Measurements from ENCODE around the gene GABRB1. TPM values are rescaled to one million over a fixed set of nuclear protein-coding genes. Genes with fewer than 3 reads are reported as not detected.

GABRB1 gene
- total and polyA plus RNA-seq, 2 experiments from 2014 or later: 0.26 to 0.97 TPM

DNA sequence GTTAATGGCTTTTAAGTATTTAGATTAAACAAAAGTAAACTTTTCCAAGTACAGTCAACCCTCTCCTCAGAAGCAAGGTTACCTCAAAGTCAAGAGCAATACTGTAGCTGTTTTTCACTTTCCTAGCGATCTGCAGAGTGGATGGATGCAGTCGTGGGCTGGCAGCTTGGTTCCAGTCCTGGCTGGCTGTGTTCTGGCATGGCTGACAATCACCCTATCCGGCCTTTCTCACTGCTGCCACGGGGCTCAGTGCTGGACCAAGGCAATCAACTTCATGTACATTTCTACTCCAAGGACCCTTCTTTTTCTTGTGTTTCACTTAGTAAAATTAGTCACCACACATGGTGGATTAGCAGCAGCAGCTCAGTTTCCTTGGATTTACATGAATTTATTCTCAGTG is 208.3 kb downstream of the GABRB1 start:
- H4K20me1 ChIP-seq (replicated peaks; ENCODE audit: insufficient read depth): no peaks in the 10 kb centered on the region
- no peaks in the 10 kb centered on the region for H3K79me2 ChIP-seq (replicated peaks; ENCODE audit: insufficient read depth)
- TF ChIP-seq ZNF331 (CRISPR knock-in tag; IDR thresholded peaks at IDR 0.05; ENCODE audit: low read depth): no peak
- TF ChIP-seq, protein P1, sequence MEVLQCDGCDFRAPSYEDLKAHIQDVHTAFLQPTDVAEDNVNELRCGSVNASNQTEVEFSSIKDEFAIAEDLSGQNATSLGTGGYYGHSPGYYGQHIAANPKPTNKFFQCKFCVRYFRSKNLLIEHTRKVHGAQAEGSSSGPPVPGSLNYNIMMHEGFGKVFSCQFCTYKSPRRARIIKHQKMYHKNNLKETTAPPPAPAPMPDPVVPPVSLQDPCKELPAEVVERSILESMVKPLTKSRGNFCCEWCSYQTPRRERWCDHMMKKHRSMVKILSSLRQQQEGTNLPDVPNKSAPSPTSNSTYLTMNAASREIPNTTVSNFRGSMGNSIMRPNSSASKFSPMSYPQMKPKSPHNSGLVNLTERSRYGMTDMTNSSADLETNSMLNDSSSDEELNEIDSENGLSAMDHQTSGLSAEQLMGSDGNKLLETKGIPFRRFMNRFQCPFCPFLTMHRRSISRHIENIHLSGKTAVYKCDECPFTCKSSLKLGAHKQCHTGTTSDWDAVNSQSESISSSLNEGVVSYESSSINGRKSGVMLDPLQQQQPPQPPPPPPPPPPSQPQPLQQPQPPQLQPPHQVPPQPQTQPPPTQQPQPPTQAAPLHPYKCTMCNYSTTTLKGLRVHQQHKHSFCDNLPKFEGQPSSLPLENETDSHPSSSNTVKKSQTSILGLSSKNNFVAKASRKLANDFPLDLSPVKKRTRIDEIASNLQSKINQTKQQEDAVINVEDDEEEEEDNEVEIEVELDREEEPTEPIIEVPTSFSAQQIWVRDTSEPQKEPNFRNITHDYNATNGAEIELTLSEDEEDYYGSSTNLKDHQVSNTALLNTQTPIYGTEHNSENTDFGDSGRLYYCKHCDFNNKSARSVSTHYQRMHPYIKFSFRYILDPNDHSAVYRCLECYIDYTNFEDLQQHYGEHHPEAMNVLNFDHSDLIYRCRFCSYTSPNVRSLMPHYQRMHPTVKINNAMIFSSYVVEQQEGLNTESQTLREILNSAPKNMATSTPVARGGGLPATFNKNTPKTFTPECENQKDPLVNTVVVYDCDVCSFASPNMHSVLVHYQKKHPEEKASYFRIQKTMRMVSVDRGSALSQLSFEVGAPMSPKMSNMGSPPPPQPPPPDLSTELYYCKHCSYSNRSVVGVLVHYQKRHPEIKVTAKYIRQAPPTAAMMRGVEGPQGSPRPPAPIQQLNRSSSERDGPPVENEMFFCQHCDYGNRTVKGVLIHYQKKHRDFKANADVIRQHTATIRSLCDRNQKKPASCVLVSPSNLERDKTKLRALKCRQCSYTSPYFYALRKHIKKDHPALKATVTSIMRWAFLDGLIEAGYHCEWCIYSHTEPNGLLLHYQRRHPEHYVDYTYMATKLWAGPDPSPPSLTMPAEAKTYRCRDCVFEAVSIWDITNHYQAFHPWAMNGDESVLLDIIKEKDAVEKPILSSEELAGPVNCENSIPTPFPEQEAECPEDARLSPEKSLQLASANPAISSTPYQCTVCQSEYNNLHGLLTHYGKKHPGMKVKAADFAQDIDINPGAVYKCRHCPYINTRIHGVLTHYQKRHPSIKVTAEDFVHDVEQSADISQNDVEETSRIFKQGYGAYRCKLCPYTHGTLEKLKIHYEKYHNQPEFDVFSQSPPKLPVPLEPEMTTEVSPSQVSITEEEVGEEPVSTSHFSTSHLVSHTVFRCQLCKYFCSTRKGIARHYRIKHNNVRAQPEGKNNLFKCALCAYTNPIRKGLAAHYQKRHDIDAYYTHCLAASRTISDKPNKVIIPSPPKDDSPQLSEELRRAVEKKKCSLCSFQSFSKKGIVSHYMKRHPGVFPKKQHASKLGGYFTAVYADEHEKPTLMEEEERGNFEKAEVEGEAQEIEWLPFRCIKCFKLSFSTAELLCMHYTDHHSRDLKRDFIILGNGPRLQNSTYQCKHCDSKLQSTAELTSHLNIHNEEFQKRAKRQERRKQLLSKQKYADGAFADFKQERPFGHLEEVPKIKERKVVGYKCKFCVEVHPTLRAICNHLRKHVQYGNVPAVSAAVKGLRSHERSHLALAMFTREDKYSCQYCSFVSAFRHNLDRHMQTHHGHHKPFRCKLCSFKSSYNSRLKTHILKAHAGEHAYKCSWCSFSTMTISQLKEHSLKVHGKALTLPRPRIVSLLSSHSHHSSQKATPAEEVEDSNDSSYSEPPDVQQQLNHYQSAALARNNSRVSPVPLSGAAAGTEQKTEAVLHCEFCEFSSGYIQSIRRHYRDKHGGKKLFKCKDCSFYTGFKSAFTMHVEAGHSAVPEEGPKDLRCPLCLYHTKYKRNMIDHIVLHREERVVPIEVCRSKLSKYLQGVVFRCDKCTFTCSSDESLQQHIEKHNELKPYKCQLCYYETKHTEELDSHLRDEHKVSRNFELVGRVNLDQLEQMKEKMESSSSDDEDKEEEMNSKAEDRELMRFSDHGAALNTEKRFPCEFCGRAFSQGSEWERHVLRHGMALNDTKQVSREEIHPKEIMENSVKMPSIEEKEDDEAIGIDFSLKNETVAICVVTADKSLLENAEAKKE (CRISPR knock-in tag; IDR thresholded peaks at IDR 0.05): no peak
- no peak for TF ChIP-seq EZH2 (IDR thresholded peaks at IDR 0.05; ENCODE audit: low read depth, unreplicated experiment)
- no peak for TF ChIP-seq JUNB (IDR thresholded peaks at IDR 0.05; ENCODE audit: unreplicated experiment)
- TF ChIP-seq CREB1 (CRISPR knock-in tag; IDR thresholded peaks at IDR 0.05; ENCODE audit: low read depth): no peak
- TF ChIP-seq, protein P2, sequence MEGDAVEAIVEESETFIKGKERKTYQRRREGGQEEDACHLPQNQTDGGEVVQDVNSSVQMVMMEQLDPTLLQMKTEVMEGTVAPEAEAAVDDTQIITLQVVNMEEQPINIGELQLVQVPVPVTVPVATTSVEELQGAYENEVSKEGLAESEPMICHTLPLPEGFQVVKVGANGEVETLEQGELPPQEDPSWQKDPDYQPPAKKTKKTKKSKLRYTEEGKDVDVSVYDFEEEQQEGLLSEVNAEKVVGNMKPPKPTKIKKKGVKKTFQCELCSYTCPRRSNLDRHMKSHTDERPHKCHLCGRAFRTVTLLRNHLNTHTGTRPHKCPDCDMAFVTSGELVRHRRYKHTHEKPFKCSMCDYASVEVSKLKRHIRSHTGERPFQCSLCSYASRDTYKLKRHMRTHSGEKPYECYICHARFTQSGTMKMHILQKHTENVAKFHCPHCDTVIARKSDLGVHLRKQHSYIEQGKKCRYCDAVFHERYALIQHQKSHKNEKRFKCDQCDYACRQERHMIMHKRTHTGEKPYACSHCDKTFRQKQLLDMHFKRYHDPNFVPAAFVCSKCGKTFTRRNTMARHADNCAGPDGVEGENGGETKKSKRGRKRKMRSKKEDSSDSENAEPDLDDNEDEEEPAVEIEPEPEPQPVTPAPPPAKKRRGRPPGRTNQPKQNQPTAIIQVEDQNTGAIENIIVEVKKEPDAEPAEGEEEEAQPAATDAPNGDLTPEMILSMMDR (conservative IDR thresholded peaks at IDR 0.05; ENCODE audit: low read depth in 2 of 2): no peak
- TF ChIP-seq, protein P3, sequence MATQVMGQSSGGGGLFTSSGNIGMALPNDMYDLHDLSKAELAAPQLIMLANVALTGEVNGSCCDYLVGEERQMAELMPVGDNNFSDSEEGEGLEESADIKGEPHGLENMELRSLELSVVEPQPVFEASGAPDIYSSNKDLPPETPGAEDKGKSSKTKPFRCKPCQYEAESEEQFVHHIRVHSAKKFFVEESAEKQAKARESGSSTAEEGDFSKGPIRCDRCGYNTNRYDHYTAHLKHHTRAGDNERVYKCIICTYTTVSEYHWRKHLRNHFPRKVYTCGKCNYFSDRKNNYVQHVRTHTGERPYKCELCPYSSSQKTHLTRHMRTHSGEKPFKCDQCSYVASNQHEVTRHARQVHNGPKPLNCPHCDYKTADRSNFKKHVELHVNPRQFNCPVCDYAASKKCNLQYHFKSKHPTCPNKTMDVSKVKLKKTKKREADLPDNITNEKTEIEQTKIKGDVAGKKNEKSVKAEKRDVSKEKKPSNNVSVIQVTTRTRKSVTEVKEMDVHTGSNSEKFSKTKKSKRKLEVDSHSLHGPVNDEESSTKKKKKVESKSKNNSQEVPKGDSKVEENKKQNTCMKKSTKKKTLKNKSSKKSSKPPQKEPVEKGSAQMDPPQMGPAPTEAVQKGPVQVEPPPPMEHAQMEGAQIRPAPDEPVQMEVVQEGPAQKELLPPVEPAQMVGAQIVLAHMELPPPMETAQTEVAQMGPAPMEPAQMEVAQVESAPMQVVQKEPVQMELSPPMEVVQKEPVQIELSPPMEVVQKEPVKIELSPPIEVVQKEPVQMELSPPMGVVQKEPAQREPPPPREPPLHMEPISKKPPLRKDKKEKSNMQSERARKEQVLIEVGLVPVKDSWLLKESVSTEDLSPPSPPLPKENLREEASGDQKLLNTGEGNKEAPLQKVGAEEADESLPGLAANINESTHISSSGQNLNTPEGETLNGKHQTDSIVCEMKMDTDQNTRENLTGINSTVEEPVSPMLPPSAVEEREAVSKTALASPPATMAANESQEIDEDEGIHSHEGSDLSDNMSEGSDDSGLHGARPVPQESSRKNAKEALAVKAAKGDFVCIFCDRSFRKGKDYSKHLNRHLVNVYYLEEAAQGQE (IDR thresholded peaks at IDR 0.05; ENCODE audit: unreplicated experiment): no peak
- no peak for TF ChIP-seq ZNF114 (CRISPR knock-in tag; IDR thresholded peaks at IDR 0.05)
- no peak for TF ChIP-seq STAT1 (IDR thresholded peaks at IDR 0.05; ENCODE audit: unreplicated experiment)
- TF ChIP-seq, protein P4, sequence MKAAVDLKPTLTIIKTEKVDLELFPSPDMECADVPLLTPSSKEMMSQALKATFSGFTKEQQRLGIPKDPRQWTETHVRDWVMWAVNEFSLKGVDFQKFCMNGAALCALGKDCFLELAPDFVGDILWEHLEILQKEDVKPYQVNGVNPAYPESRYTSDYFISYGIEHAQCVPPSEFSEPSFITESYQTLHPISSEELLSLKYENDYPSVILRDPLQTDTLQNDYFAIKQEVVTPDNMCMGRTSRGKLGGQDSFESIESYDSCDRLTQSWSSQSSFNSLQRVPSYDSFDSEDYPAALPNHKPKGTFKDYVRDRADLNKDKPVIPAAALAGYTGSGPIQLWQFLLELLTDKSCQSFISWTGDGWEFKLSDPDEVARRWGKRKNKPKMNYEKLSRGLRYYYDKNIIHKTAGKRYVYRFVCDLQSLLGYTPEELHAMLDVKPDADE (IDR thresholded peaks at IDR 0.05): no peak
- TF ChIP-seq POLR2AphosphoS5 (IDR thresholded peaks at IDR 0.05; ENCODE audit: low read depth): no peak
- TF ChIP-seq NANOG (IDR thresholded peaks at IDR 0.05; ENCODE audit: borderline replicate concordance): no peak
- TF ChIP-seq EZH2phosphoT487 (IDR thresholded peaks at IDR 0.05; ENCODE audit: unreplicated experiment): no peak
- no peaks in the 10 kb centered on the region for H3K4me1 ChIP-seq (ENCODE audit: insufficient read depth)
- H3K4me3 ChIP-seq: no peak overlapping the region
- H3K9me2 ChIP-seq (ENCODE audit: insufficient read depth): no peaks in the 10 kb centered on the region
- H3F3A ChIP-seq (replicated peaks; ENCODE audit: low read depth): no peaks in the 10 kb centered on the region
- ATAC-seq (peak; percentile 69), DNase-seq (ENCODE audit: low spot score) (no peak)
- no peaks in the 10 kb centered on the region for H3K27me3 ChIP-seq (ENCODE audit: insufficient read depth)
- Mint-ChIP-seq H3K27ac (no peak overlapping the region), H3K9me3 (peaks cover 5% of the 10 kb centered on the region; the same call in 2 of the 3 replicates), H3K27me3 (ENCODE audit: insufficient read depth, low read depth, poor library complexity) (no peaks in the 10 kb centered on the region), H3K36me3 (ENCODE audit: low read depth) (no peaks in the 10 kb centered on the region), H3K4me3 (no peak overlapping the region), H3K4me1 (no peaks in the 10 kb centered on the region)
- H3K27ac ChIP-seq (ENCODE audit: low read depth): no peak overlapping the region
- H3K36me3 ChIP-seq (ENCODE audit: insufficient read depth): no peaks in the 10 kb centered on the region
- H2AFZ ChIP-seq: peak overlapping the region; percentile 50; the same call in 1 of the 2 replicates
- H3K4me2 ChIP-seq: no peak overlapping the region

All from GM23338 (cell line).